NB4 (cell line): ENCODE data around the gene PLA2R1.
A peak's percentile ranks its signal among the peaks of the same experiment; 100 is the strongest.

Source experiments
- DNase-seq: peaks from one replicate; pipeline ENCODE4 v3.0.0; 2010; ENCODE audit warnings: low read depth
- H3K4me3 ChIP-seq: one replicate; pipeline ENCODE4 v1.5.1; 2011; ENCODE audit warnings: mild to moderate bottlenecking, low read depth, low read length, moderate library complexity
- CTCF ChIP-seq: IDR thresholded peaks from one replicate; pipeline ENCODE4 v1.5.1; 2012; ENCODE audit warnings: low read depth, low read length
- MYC ChIP-seq: IDR thresholded peaks from 2 replicates; pipeline ENCODE4 v1.6.1; 2011; ENCODE audit warnings: low read depth, low read length
- POLR2A ChIP-seq: IDR thresholded peaks from 2 replicates; pipeline ENCODE4 v1.6.1; 2011; ENCODE audit warnings: mild to moderate bottlenecking; ENCODE audit not compliant: insufficient read length; ENCODE audit errors: extremely low read depth
- TF ChIP-seq, protein P1 (sequence below): IDR thresholded peaks from 2 replicates; pipeline ENCODE4 v1.6.1; 2011; ENCODE audit warnings: low read depth, low read length

PLA2R1 gene

GRCh38 chr2:159925975-159926374, 136.4 kb downstream of the PLA2R1 start:
- TF ChIP-seq, protein P1, sequence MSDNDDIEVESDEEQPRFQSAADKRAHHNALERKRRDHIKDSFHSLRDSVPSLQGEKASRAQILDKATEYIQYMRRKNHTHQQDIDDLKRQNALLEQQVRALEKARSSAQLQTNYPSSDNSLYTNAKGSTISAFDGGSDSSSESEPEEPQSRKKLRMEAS, result no peak
- TF ChIP-seq POLR2A (no peak), MYC (no peak), CTCF (no peak)
- DNase-seq, result no peak
- H3K4me3 ChIP-seq, result no peak overlapping the region

DNA sequence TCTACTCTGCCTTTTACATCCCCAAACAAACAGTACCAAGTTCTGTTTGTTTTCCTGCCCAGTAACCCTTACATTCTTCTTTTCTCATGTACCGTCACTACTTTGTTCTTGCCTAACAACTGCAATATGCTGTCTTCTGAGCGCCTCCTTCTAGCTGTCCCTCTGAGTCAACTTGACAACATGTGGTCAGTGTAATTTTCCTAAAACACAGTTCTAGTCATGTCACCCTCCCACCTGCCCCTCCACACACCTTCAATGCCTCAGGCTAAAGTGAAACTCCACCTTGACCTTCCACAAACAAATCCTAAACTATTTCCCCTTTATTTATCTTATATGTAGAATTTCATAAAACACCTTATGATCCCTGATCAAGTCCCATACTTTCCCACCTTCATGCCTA, 139.9 kb downstream of the PLA2R1 start:
- H3K4me3 ChIP-seq, result no peak overlapping the region
- TF ChIP-seq, protein P1, result no peak
- TF ChIP-seq POLR2A (no peak), MYC (no peak), CTCF (no peak)
- no peak for DNase-seq

DNA sequence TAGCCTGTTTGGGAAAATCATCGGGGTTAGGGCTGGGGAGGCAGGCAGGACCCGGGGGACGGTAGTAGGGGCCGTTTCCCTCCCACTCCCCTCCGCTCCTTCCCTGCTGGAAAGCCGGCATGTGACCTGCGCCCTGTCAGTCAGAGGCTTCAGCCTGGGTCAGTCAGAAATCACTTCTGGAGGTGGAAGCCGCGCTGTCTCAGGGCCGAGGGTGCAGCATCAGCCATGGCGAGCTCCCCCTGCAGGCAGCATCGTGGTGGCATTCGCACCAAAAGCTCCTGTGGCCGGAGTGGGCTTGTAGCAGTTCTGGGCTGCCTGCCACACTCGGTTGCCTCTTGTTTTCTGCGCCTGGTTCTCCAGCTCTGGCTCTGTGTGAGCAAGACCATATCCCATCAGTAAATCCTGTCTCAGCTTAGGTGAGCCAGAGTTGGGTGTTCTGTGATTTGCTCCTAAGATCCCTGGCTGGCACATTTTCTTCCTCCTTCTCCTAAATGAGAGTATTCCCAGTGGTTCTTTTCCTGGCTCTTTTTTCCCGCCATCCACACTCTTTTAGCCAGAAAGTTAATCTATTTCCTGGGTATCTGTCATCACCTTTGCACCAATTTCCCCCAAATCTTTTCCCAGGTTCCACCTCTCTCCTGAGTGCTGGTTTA, 140.5 kb downstream of the PLA2R1 start:
- peak; percentile 81 for DNase-seq
- no peak overlapping the region for H3K4me3 ChIP-seq
- no peak for TF ChIP-seq POLR2A
- TF ChIP-seq MYC, result no peak
- TF ChIP-seq, protein P1, result 0 out of 2 replicates have a peak, but pooled peaks have one; percentile 33
- peak; percentile 93 for TF ChIP-seq CTCF

- no peak for DNase-seq
- H3K4me3 ChIP-seq, result no peak overlapping the region
- TF ChIP-seq MYC (no peak), POLR2A (no peak), CTCF (no peak)
- TF ChIP-seq, protein P1, result no peak
These were observed 145.9 kb downstream of the PLA2R1 start for GRCh38 chr2:159916511-159916910.

DNA sequence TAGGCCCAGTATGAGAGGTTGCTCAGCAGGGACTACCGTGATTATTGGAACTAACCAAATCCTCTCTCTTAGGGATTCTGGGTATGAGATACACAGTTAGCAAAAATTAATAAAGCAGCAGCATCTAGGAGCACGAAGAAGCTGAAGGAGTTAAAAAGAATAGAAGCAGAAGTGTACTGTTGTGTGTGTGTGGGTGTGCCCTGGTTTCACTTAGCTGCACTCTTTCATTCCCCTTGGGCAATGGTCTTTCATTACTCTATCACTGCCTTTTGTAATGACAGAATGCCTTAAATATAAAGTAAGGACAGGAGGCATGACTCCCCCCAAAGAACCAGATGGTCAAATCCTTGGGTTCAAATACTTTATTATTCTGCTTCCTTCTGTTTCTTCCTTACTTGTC, 148.5 kb downstream of the PLA2R1 start:
- no peak overlapping the region for H3K4me3 ChIP-seq
- no peak for DNase-seq

More for the DNA sequence above, 148.5 kb downstream of the PLA2R1 start:
- TF ChIP-seq MYC (no peak), POLR2A (no peak), CTCF (no peak)
- TF ChIP-seq, protein P1, result no peak
